Osteoblast (primary cell): ENCODE measurements around the gene DAPK1. TPM values are rescaled to one million over a fixed set of nuclear protein-coding genes. Genes with fewer than 3 reads are reported as not detected.

Experiments used
- DNase-seq: peaks from one replicate; pipeline ENCODE4 v3.0.0; 2011; ENCODE audit warnings: low spot score, mixed read lengths; ENCODE audit not compliant: insufficient read length; ENCODE audit errors: missing footprints
- H2AFZ ChIP-seq: 2 replicates; pipeline ENCODE4 v1.6.0; 2011; ENCODE audit warnings: mild to moderate bottlenecking, low read length
- H3K27ac ChIP-seq: 2 replicates; pipeline ENCODE4 v1.5.1; 2011; ENCODE audit warnings: mild to moderate bottlenecking, low read depth, low read length, moderate library complexity
- H3K27me3 ChIP-seq: 2 replicates; pipeline ENCODE4 v1.6.0; 2012; ENCODE audit warnings: mild to moderate bottlenecking, control low read depth, inconsistent platforms, low read length, moderate library complexity; ENCODE audit not compliant: insufficient read depth
- H3K36me3 ChIP-seq: 2 replicates; pipeline ENCODE4 v1.5.1; 2011; ENCODE audit warnings: mild to moderate bottlenecking, low read length, control low read depth, moderate library complexity; ENCODE audit not compliant: insufficient read depth
- H3K4me1 ChIP-seq: 2 replicates; pipeline ENCODE4 v1.5.1; 2011; ENCODE audit warnings: mild to moderate bottlenecking, low read length, control low read depth, moderate library complexity; ENCODE audit not compliant: insufficient read depth
- H3K4me2 ChIP-seq: 2 replicates; pipeline ENCODE4 v1.6.0; 2011; ENCODE audit warnings: mild to moderate bottlenecking, low read length; ENCODE audit not compliant: insufficient read depth
- H3K4me3 ChIP-seq: fragments of 200-600 bp; sonication (generic); 3 replicates; pipeline ENCODE4 v1.5.1; 2012; ENCODE audit warnings: mild to moderate bottlenecking, low read length, inconsistent platforms; ENCODE audit not compliant: insufficient read depth
- H3K79me2 ChIP-seq: 2 replicates; pipeline ENCODE4 v1.6.0; 2012; ENCODE audit warnings: mild to moderate bottlenecking, low read length, control low read depth, inconsistent platforms; ENCODE audit not compliant: insufficient read depth
- H3K9me3 ChIP-seq: 2 replicates; pipeline ENCODE4 v1.5.1; 2011; ENCODE audit warnings: low read depth, low read length, control low read depth
- H4K20me1 ChIP-seq: 2 replicates; pipeline ENCODE4 v1.6.0; 2012; ENCODE audit warnings: mild to moderate bottlenecking, low read length, control low read depth; ENCODE audit not compliant: insufficient read depth
- CTCF ChIP-seq: IDR thresholded peaks from 2 replicates; pipeline ENCODE4 v1.5.1; 2011; ENCODE audit warnings: mild to moderate bottlenecking, low read depth, low read length, moderate library complexity; ENCODE audit errors: extremely low read depth
- total RNA-seq: library from RNA; depleted of rRNA; stranded (reverse); fragments of >200 nt; gene quantifications from 2 replicates; pipeline ENCODE4 v1.2.3, GENCODE V29; 2012

DAPK1 gene
- total RNA-seq, 1 donor, result 55.4 TPM

GRCh38 chr9:87464110-87464991 is 33.3 kb upstream of the DAPK1 start:
- Histone ChIP-seq H3K36me3 (no peaks in the 10 kb centered on the region), H3K27ac (no peak overlapping the region), H3K4me2 (peak overlapping the region; percentile 37), H3K79me2 (no peaks in the 10 kb centered on the region), H3K4me3 (no peak overlapping the region), H4K20me1 (no peaks in the 10 kb centered on the region), H3K27me3 (no peaks in the 10 kb centered on the region), H3K4me1 (no peaks in the 10 kb centered on the region), H3K9me3 (no peaks in the 10 kb centered on the region), H2AFZ (no peak overlapping the region)
- TF ChIP-seq CTCF, result no peak
- no peak for DNase-seq

- H2AFZ ChIP-seq, result no peak overlapping the region
- no peak overlapping the region for H3K4me3 ChIP-seq
- DNase-seq, result no peak
- no peaks in the 10 kb centered on the region for H3K27me3 ChIP-seq
- no peaks in the 10 kb centered on the region for H4K20me1 ChIP-seq
- H3K79me2 ChIP-seq, result no peaks in the 10 kb centered on the region
- no peak overlapping the region for H3K4me2 ChIP-seq
- no peak overlapping the region for H3K27ac ChIP-seq
- no peaks in the 10 kb centered on the region for H3K4me1 ChIP-seq
- no peak for TF ChIP-seq CTCF
- no peaks in the 10 kb centered on the region for H3K36me3 ChIP-seq
- H3K9me3 ChIP-seq, result no peaks in the 10 kb centered on the region
Observed at GRCh38 chr9:87464992-87465378, 32.7 kb upstream of the DAPK1 start.

GRCh38 chr9:87465816-87466215 is 31.9 kb upstream of the DAPK1 start:
- Histone ChIP-seq H4K20me1 (no peaks in the 10 kb centered on the region), H3K36me3 (no peaks in the 10 kb centered on the region), H3K27me3 (no peaks in the 10 kb centered on the region), H3K4me3 (no peak overlapping the region), H3K79me2 (no peaks in the 10 kb centered on the region), H3K27ac (no peak overlapping the region), H2AFZ (no peak overlapping the region), H3K4me2 (no peak overlapping the region), H3K4me1 (no peaks in the 10 kb centered on the region), H3K9me3 (no peaks in the 10 kb centered on the region)
- no peak for DNase-seq
- no peak for TF ChIP-seq CTCF

DNA sequence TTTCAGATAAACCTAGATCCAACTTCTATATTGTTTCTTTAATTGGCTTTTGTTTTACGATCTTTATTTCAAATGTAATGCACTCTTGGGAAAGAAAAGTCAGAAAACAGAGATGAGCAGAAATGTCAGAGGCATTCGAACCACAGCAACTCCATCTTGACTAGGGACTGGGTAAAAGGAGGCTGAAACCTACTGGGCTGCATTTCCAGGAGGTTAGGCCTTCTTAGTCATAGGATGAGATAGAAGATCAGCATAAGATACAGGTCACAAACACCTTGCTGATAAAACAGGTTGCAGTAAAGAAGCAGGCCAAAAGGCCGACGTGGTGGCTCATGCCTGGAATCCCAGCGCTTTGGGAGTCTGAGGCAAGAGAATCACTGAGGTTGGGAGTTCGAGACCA is 30.5 kb upstream of the DAPK1 start:
- Histone ChIP-seq H3K4me3 (no peak overlapping the region), H4K20me1 (no peaks in the 10 kb centered on the region), H3K27me3 (no peaks in the 10 kb centered on the region), H3K9me3 (no peaks in the 10 kb centered on the region), H3K4me2 (no peak overlapping the region), H3K27ac (no peak overlapping the region), H2AFZ (no peak overlapping the region), H3K36me3 (no peaks in the 10 kb centered on the region), H3K79me2 (no peaks in the 10 kb centered on the region), H3K4me1 (no peaks in the 10 kb centered on the region)
- no peak for DNase-seq
- TF ChIP-seq CTCF, result no peak
